ENCODE results near the gene DIP2C.
"Not testable (repeated sequence)": the region's sequence is repeated elsewhere in the genome, so short reads cannot be mapped to it uniquely, and the experiment has no call there.

Gene DIP2C

GRCh38 chr10:383519-383918, 305.9 kb downstream of the DIP2C start:
- DNase-seq = no peak

- DNase-seq = no peak
Observed at GRCh38 chr10:381805-382204, 307.7 kb downstream of the DIP2C start.

DNA sequence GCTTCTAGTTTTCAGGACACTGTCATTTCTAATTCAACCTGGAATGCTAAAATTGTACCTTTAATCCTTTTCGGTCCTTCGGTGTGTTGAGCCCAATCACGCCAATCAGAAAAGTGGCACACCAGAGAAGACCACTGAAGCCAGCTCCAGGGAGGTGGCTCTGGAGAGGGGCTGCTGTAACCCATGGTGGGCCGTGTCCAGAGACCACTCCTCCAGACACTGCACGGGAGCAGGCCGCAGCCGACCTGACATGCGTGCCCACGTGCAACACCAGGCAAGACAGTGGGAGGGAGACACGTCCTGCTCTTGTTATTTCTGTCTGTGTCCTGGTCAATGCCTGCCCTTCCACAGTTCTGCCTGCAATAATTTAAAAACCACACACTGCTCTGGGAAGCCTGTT, 308.1 kb downstream of the DIP2C start:
- peak; percentile 0 for DNase-seq

DNA sequence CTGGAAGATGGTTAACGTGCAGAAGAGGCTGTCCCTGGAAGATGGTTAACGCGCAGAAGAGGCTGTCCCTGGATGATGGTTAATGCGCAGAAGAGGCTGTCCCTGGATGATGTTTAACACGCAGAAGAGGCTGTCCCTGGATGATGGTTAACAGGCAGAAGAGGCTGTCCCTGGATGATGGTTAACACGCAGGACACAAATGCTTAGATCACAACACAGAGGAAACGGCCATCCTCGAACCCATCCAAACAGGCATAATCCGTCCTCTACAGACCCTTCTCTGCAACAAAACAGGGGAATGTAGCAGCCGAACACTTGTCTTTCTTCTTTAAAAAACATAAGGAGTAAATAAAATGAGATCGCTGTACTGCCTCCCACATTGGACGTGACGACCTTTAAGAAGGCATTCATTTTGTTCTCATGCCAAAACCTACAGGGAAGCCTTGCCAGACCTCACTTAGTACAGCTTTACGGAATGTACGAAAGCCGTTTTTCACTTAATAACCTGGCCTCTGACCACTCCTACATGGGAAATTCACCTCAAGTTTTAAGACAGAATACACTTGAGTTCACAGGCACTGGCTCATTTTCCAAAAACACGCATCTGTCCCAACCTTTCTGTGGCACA, 309.0 kb downstream of the DIP2C start:
- peak; percentile 9 for DNase-seq

DNA sequence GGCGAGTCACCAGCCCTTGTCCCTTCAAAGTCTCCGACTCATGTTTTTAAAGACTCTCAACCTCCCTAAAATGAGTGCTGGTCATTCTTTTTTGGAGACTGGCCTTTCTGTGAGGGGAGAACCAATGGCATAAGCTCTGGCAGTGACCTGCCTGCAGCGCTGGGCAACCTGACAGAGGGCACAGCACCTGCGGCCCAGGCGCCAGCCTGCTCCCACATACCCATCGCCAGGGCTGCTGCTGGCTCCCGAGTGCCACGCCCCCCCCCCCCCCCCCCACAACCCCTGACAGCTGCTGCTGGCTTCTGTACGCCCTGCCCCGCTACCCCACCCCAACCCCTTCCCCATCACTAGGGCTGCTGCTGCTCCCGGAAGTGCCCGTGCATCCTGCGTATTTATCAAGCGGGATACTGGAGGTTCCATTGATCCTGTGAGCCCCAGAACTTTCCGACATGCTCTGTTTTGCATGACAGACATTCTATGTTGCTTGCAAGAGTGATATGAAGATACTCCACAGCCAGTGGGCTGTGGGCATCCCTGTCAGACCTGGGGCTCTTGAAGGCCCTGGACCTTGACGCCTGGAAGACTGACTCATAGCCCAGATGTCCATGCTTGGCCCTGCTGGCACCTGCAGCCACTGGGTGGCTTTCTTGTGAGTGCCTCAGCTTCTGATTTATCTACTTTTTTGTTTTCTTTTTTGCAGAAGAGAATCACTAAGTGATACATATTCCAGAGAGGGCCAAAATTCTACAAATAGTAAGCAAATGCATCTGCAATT, 310.4 kb downstream of the DIP2C start:
- no peak for DNase-seq

DNA sequence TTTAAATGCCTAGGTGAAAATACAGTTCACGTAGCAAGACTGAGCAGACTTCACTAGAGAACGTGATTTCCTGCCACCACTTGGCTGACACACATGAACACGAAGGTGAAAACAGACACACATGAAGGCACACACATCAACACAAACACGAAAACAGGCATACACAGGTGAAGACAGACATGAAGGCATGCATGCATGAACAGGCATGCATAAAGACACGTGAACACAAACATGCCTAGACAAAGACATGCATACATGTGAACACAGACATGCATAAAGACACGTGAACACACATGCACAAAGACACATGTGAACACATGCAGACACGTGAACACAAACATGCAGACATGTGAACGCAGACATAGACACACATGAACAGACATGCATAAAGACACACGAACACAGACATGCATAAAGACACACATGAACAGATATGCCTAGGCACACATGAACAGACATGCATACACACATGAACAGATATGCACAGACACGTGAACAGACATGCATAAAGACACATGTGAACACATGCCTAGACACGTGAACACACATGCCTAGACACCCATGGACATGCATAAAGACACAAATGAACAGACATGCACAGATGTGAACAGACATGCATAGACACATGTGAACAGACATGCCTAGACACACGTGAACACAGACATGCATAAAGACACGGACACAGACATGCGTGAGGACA, 311.1 kb downstream of the DIP2C start:
- no peak for DNase-seq

- DNase-seq = no peak
Observed at GRCh38 chr10:377228-377627, 312.2 kb downstream of the DIP2C start.

DNA sequence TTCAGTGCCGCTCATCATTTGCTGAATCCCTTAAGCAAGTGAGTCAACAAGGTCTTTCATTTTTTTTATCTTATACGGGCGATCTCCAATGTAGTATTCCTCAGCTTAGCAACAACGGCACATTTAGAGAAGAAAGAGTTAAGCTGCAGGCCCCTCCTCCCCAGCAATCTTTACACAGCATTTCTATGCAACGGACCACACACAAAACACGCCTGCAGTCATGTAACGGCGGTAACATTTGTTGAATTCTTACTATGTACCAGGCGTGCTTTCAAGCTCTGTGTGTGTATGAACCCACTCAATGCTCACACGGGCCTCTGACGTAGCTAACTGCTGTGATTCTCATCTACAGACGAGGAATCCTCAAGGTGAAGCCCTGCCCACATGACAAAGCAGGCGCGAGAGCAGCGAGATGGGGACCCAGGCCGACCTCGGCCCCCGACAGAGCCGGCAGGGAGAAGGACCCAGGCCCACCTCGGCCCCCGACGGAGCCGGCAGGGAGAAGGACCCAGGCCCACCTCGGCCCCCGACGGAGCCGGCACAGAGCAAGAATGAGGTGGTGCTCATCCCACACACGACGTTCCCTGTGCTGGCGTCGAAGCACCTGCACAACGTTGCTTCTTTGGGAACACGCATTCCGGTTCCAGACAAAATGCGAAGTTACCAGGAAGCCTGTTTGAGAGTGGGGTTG, 313.5 kb downstream of the DIP2C start:
- no peak for DNase-seq

GRCh38 chr10:374354-374753, 315.1 kb downstream of the DIP2C start:
- DNase-seq = no peak

- DNase-seq = peak; percentile 68
Observed at GRCh38 chr10:373526-374309, 315.8 kb downstream of the DIP2C start.

DNA sequence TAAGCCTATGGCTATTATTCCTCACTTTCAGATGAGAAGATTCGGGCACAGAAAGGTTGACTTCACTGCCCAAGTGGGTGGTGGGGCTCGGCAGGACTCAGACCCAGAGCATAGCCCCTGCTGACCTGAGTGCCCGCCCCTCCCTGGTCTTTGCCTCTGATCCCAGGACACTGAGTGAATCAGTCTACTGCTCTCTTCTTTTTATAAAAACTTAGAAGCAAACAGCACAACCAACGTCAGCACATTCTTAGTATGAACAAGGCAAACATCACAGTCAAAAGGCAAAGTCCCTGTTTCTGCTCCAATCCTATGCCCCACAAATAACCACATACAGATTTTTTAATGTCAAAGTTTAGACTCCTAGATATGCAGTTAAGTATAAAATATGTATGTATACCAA, 316.5 kb downstream of the DIP2C start:
- no peak for DNase-seq

DNA sequence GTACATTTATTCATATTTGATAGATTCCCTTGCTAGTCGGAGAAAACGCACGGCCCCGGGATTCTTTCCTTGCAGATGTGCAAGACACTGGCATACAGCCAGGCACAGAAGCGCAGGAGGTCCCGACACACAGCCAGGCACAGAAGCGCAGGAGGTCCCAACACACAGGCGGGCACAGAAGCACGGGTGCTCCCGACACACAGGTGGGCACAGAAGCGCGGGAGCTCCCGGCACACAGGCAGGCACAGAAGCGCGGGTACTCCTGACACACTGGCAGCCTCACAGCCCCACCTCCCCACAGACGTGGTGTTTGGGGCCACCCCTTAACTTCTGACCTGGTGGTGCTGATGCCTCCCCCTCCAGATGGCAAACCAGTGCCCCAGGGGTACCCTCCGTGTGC, 316.9 kb downstream of the DIP2C start:
- no peak for DNase-seq

- DNase-seq = no peak
Observed at GRCh38 chr10:371515-371914, 318.0 kb downstream of the DIP2C start.

- DNase-seq = no peak
Observed at GRCh38 chr10:370449-370825, 319.0 kb downstream of the DIP2C start.

- DNase-seq = peak; percentile 81
Observed at GRCh38 chr10:369684-370448, 319.6 kb downstream of the DIP2C start.

DNA sequence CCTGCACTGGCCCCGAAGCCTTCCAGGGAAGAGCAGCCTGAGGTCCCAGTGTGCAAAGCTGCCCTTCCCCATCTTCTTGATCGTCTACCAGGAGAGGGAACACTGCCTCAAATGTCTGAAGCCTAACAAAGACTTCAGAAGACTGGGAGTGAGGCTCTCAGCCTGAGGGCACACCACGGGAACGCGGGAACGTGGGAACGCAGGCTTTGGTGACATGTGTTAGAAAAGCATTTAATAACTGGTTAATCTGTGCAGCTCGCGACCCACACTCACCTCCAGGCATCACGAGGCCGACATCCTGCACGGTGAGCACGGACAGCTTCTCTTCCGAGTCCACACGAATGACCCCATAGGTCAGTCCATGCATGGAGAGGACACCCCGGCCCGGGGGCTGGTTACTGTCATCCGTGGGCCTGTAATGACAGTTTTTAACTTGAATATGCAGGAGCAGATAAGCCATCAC, 320.2 kb downstream of the DIP2C start:
- DNase-seq = no peak

DNA sequence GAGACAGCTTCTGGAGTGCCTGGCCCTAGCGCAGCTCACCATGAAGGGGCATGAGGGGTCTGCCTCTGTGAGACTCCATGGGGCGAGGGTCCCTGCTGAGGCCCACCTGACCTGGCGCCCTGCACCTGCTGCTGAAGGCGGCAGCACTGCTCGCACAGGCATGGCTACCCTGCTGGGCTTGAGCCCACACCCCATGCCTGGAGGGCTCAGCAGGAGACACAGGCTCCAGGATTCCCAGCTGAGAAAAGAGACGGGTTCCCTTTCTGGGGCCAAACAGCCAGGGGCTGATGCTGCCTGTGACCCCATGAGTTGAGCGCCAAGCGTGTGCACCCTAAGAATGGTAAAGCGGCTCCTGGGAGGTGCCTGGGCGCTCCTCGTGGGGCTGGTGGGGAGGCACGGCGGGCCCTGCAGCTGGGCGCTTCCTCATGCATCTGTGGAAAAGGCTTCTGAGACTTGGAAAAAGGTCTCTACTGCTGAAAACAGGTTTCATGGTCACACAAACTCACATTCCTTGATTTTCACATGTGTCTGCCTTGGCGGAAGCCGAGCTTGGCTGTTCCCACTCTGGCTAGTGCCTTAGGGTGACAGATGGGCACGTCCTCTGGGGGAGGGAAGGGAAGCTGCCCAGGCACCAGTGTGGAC, 320.8 kb downstream of the DIP2C start:
- DNase-seq = no peak

- not testable (repeated sequence) for DNase-seq
Observed at GRCh38 chr10:368107-368506, 321.4 kb downstream of the DIP2C start.

GRCh38 chr10:367636-368035, 321.8 kb downstream of the DIP2C start:
- no peak for DNase-seq

DNA sequence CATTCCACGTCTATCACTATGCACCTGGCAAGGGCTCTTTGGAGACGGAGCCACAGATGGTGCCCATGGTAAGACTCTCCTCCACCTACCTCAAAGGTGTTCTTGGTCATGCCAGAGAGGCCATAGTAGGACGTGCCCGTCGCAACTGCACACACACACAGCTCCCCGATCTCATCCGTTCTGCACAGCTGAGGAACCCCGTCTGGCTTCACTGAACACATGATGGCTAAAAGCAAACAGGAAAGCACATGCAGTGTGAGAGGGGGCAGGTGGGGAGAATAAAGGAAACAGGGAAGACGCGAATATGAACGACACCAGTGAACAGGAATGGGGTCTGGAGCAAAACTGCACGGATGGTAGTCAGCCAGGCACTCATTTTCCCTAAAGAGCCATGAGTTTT, 323.3 kb downstream of the DIP2C start:
- DNase-seq = no peak

- no peak for DNase-seq
Observed at GRCh38 chr10:364267-364775, 325.1 kb downstream of the DIP2C start.
